GM12891 (cell line): Measurements from ENCODE around the gene TCN1.

Experiments used
- POLR2A ChIP-seq: IDR thresholded peaks from 2 replicates; pipeline ENCODE4 v1.6.1; 2011; ENCODE audit warnings: low read depth, low read length, control low read depth
- POLR2AphosphoS5 ChIP-seq: IDR thresholded peaks from 2 replicates; pipeline ENCODE4 v1.6.1; 2011; ENCODE audit warnings: low read depth, low read length, control low read depth
- SPI1 ChIP-seq: IDR thresholded peaks from 2 replicates; pipeline ENCODE4 v1.6.1; 2011; ENCODE audit warnings: low read depth, low read length, control low read depth
- TAF1 ChIP-seq: IDR thresholded peaks from 2 replicates; pipeline ENCODE4 v1.6.1; 2011; ENCODE audit warnings: low read depth, low read length, control low read depth

- TF ChIP-seq POLR2A = no peak
- no peak for TF ChIP-seq POLR2AphosphoS5
- TF ChIP-seq TAF1 = no peak
- TF ChIP-seq SPI1 = no peak
Measured at GRCh38 chr11:59898046-59898445, 31.8 kb upstream of the TCN1 start.
